ENCODE results near the gene C2orf49. TPM values are rescaled to one million over a fixed set of nuclear protein-coding genes. Genes with fewer than 3 reads are reported as not detected.

Gene C2orf49
- total RNA-seq, 1 donor from 2014 or later = 10.7 TPM

- Mint-ChIP-seq H3K4me1 (ENCODE audit: low read depth, unreplicated experiment) (peaks cover 5% of the 10 kb centered on the region), H3K36me3 (ENCODE audit: unreplicated experiment) (no peaks in the 10 kb centered on the region), H3K4me3 (ENCODE audit: unreplicated experiment) (no peak overlapping the region), H3K27ac (ENCODE audit: unreplicated experiment) (no peak overlapping the region), H3K27me3 (ENCODE audit: unreplicated experiment) (peaks cover 2% of the 10 kb centered on the region), H3K9me3 (ENCODE audit: unreplicated experiment) (no peaks in the 10 kb centered on the region)
- TF ChIP-seq CTCF (IDR thresholded peaks at IDR 0.05; ENCODE audit: partially characterized antibody, unreplicated experiment) = no peak
- no peak for DNase-seq
Observed at GRCh38 chr2:105378921-105379383, 41.6 kb downstream of the C2orf49 start.

- H3K9me3 Mint-ChIP-seq (ENCODE audit: unreplicated experiment) = no peaks in the 10 kb centered on the region
- TF ChIP-seq CTCF (IDR thresholded peaks at IDR 0.05; ENCODE audit: partially characterized antibody, unreplicated experiment) = no peak
- no peak overlapping the region for H3K27ac Mint-ChIP-seq (ENCODE audit: unreplicated experiment)
- H3K36me3 Mint-ChIP-seq (ENCODE audit: unreplicated experiment) = no peaks in the 10 kb centered on the region
- no peak overlapping the region for H3K4me3 Mint-ChIP-seq (ENCODE audit: unreplicated experiment)
- DNase-seq = no peak
- peaks cover 2% of the 10 kb centered on the region for H3K27me3 Mint-ChIP-seq (ENCODE audit: unreplicated experiment)
- H3K4me1 Mint-ChIP-seq (ENCODE audit: low read depth, unreplicated experiment) = peaks cover 5% of the 10 kb centered on the region
Observed at GRCh38 chr2:105379741-105380186, 42.4 kb downstream of the C2orf49 start.

GRCh38 chr2:105380432-105381100, 43.2 kb downstream of the C2orf49 start:
- TF ChIP-seq CTCF (IDR thresholded peaks at IDR 0.05; ENCODE audit: partially characterized antibody, unreplicated experiment) = no peak
- Mint-ChIP-seq H3K27ac (ENCODE audit: unreplicated experiment) (no peak overlapping the region), H3K4me3 (ENCODE audit: unreplicated experiment) (no peak overlapping the region)

GRCh38 chr2:105381101-105381668, 43.8 kb downstream of the C2orf49 start:
- DNase-seq = no peak
- Mint-ChIP-seq H3K9me3 (ENCODE audit: unreplicated experiment) (no peaks in the 10 kb centered on the region), H3K4me1 (ENCODE audit: low read depth, unreplicated experiment) (peaks cover 5% of the 10 kb centered on the region), H3K27ac (ENCODE audit: unreplicated experiment) (no peak overlapping the region), H3K4me3 (ENCODE audit: unreplicated experiment) (no peak overlapping the region), H3K27me3 (ENCODE audit: unreplicated experiment) (peaks cover 2% of the 10 kb centered on the region), H3K36me3 (ENCODE audit: unreplicated experiment) (no peaks in the 10 kb centered on the region)
- TF ChIP-seq CTCF (IDR thresholded peaks at IDR 0.05; ENCODE audit: partially characterized antibody, unreplicated experiment) = no peak

More at GRCh38 chr2:105380432-105381100, 43.2 kb downstream of the C2orf49 start:
- Mint-ChIP-seq H3K27me3 (ENCODE audit: unreplicated experiment) (peaks cover 2% of the 10 kb centered on the region), H3K36me3 (ENCODE audit: unreplicated experiment) (no peaks in the 10 kb centered on the region), H3K9me3 (ENCODE audit: unreplicated experiment) (no peaks in the 10 kb centered on the region), H3K4me1 (ENCODE audit: low read depth, unreplicated experiment) (peaks cover 5% of the 10 kb centered on the region)
- no peak for DNase-seq

GRCh38 chr2:105382177-105382576, 44.8 kb downstream of the C2orf49 start:
- peaks cover 5% of the 10 kb centered on the region for H3K4me1 Mint-ChIP-seq (ENCODE audit: low read depth, unreplicated experiment)
- DNase-seq = no peak
- H3K4me3 Mint-ChIP-seq (ENCODE audit: unreplicated experiment) = no peak overlapping the region

More at GRCh38 chr2:105382177-105382576, 44.8 kb downstream of the C2orf49 start:
- no peaks in the 10 kb centered on the region for H3K9me3 Mint-ChIP-seq (ENCODE audit: unreplicated experiment)
- H3K27me3 Mint-ChIP-seq (ENCODE audit: unreplicated experiment) = peaks cover 2% of the 10 kb centered on the region
- H3K27ac Mint-ChIP-seq (ENCODE audit: unreplicated experiment) = no peak overlapping the region
- H3K36me3 Mint-ChIP-seq (ENCODE audit: unreplicated experiment) = no peaks in the 10 kb centered on the region
- no peak for TF ChIP-seq CTCF (IDR thresholded peaks at IDR 0.05; ENCODE audit: partially characterized antibody, unreplicated experiment)
